ENCODE measurements around the gene MON1A. TPM values are rescaled to one million over a fixed set of nuclear protein-coding genes. Genes with fewer than 3 reads are reported as not detected.

The MON1A gene
- total RNA-seq, 2 donors from 2014 or later, result 4.5 to 14.9 TPM

- TF ChIP-seq, protein P1, sequence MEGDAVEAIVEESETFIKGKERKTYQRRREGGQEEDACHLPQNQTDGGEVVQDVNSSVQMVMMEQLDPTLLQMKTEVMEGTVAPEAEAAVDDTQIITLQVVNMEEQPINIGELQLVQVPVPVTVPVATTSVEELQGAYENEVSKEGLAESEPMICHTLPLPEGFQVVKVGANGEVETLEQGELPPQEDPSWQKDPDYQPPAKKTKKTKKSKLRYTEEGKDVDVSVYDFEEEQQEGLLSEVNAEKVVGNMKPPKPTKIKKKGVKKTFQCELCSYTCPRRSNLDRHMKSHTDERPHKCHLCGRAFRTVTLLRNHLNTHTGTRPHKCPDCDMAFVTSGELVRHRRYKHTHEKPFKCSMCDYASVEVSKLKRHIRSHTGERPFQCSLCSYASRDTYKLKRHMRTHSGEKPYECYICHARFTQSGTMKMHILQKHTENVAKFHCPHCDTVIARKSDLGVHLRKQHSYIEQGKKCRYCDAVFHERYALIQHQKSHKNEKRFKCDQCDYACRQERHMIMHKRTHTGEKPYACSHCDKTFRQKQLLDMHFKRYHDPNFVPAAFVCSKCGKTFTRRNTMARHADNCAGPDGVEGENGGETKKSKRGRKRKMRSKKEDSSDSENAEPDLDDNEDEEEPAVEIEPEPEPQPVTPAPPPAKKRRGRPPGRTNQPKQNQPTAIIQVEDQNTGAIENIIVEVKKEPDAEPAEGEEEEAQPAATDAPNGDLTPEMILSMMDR (IDR thresholded peaks at IDR 0.05), result no peak
- no peak for DNase-seq
- H3K9ac ChIP-seq (ENCODE audit: low read depth in 2 of 2, low read length in 2 of 2), result no peak overlapping the region
- intact Hi-C loops (cut with DNase I), result no loop called here
- peaks cover 5% of the 10 kb centered on the region for H3K4me1 ChIP-seq
- no peak overlapping the region for H3K27ac ChIP-seq
- no peaks in the 10 kb centered on the region for H3K36me3 ChIP-seq
- no peak overlapping the region for H3K4me3 ChIP-seq
- no peaks in the 10 kb centered on the region for H3K9me3 ChIP-seq
- H3K27me3 ChIP-seq, result no peaks in the 10 kb centered on the region
Measured at GRCh38 chr3:49859576-49860305, 69.9 kb downstream of the MON1A start.

Other genes starting within 250 kb of the MON1A start
- 10 to 100 TPM; 27.7 to 49.9 TPM for gene MST1, start 240.3 kb downstream of the MON1A start, total RNA-seq
- 10 to 100 TPM; 36.4 to 39.3 TPM for gene RNF123, start 240.3 kb downstream of the MON1A start, total RNA-seq
- gene AMIGO3, start 210.1 kb downstream of the MON1A start, total RNA-seq, result under 1 TPM in 1 of 2 donors, not detected in 1; 0.16 TPM
- gene GMPPB, start 205.9 kb downstream of the MON1A start, total RNA-seq, result 100 to 1,000 TPM in 1 of 2 donors, 10 to 100 TPM in 1; 59.6 to 127 TPM
- 10 to 100 TPM; 26.8 to 33.7 TPM for gene IP6K1, start 143.3 kb downstream of the MON1A start, total RNA-seq
- gene CDHR4, start 129.9 kb downstream of the MON1A start, total RNA-seq, result not detected
- gene INKA1, start 126.5 kb downstream of the MON1A start, total RNA-seq, result under 1 TPM; 0.57 to 0.88 TPM
- 10 to 100 TPM; 67.4 to 88.3 TPM for gene UBA7, start 115.9 kb downstream of the MON1A start, total RNA-seq
- gene TRAIP, start 73.2 kb downstream of the MON1A start, total RNA-seq, result 10 to 100 TPM in 1 of 2 donors, 1 to 10 TPM in 1; 3.6 to 19.7 TPM
- gene CAMKV, start 59.9 kb downstream of the MON1A start, total RNA-seq, result under 1 TPM; 0.21 to 0.30 TPM
- gene MST1R, start 25.9 kb downstream of the MON1A start, total RNA-seq, result 100 to 1,000 TPM in 1 of 2 donors, 10 to 100 TPM in 1; 88.9 to 173 TPM
- 10 to 100 TPM; 49.8 to 60.3 TPM for gene RBM6, start 10.3 kb upstream of the MON1A start, total RNA-seq
- gene RBM5, start 159.1 kb upstream of the MON1A start, total RNA-seq, result 100 to 1,000 TPM; 104 to 114 TPM
- 10 to 100 TPM; 14.7 to 24.0 TPM for gene SEMA3F, start 225.5 kb upstream of the MON1A start, total RNA-seq